ENCODE data around the gene TSPAN1. TPM values are rescaled to one million over a fixed set of nuclear protein-coding genes. Genes with fewer than 3 reads are reported as not detected.

Gene TSPAN1
- total RNA-seq, 1 donor from 2014 or later, result 0.63 TPM

Other genes starting within 250 kb of the TSPAN1 start
- 36.2 to 41.3 TPM (median 39.0 TPM) in 3 replicates for gene PIK3R3, start 42.5 kb upstream of the TSPAN1 start, total RNA-seq
- not detected in 3 replicates for gene P3R3URF, start 1.4 kb downstream of the TSPAN1 start, total RNA-seq
- 87.1 to 95.6 TPM (median 91.6 TPM) in 3 replicates for gene POMGNT1, start 23.3 kb downstream of the TSPAN1 start, total RNA-seq
- gene LURAP1, start 28.2 kb downstream of the TSPAN1 start, total RNA-seq, result 2.1 to 2.8 TPM (median 2.6 TPM) in 3 replicates
- 11.2 to 12.2 TPM (median 11.7 TPM) in 3 replicates for gene RAD54L, start 72.7 kb downstream of the TSPAN1 start, total RNA-seq
- gene LRRC41, start 128.5 kb downstream of the TSPAN1 start, total RNA-seq, result 116 to 122 TPM (median 120 TPM) in 3 replicates
- 205 to 211 TPM (median 209 TPM) in 3 replicates for gene UQCRH, start 128.6 kb downstream of the TSPAN1 start, total RNA-seq
- gene NSUN4, start 165.7 kb downstream of the TSPAN1 start, total RNA-seq, result 21.0 to 24.2 TPM (median 23.5 TPM) in 3 replicates
- gene FAAH, start 219.2 kb downstream of the TSPAN1 start, total RNA-seq, result 27.4 to 35.0 TPM (median 34.8 TPM) in 3 replicates